ENCODE data around the gene POU4F3. TPM values are rescaled to one million over a fixed set of nuclear protein-coding genes. Genes with fewer than 3 reads are reported as not detected.

The POU4F3 gene
- total RNA-seq, 1 donor from 2014 or later = 0.09 TPM

- H3K27me3 Mint-ChIP-seq (ENCODE audit: low read depth) = peaks cover 68% of the 10 kb centered on the region
- no peaks in the 10 kb centered on the region for H3K9me3 Mint-ChIP-seq
- no peaks in the 10 kb centered on the region for H3K4me1 Mint-ChIP-seq
- no peak overlapping the region for H3K27ac Mint-ChIP-seq
- no peak for DNase-seq (ENCODE audit: low spot score in 2 of 2, unreplicated experiment in 2 of 2)
- no peak overlapping the region for H3K4me3 Mint-ChIP-seq
- no peaks in the 10 kb centered on the region for H3K36me3 Mint-ChIP-seq
- TF ChIP-seq CTCF (IDR thresholded peaks at IDR 0.05; ENCODE audit: unreplicated experiment) = no peak
Measured at GRCh38 chr5:146301626-146302025, 37.0 kb upstream of the POU4F3 start.

- no peaks in the 10 kb centered on the region for H3K9me3 Mint-ChIP-seq
- no peak for DNase-seq (ENCODE audit: low spot score in 2 of 2, unreplicated experiment in 2 of 2)
- H3K4me3 Mint-ChIP-seq = no peak overlapping the region
- no peaks in the 10 kb centered on the region for H3K4me1 Mint-ChIP-seq
- no peak overlapping the region for H3K27ac Mint-ChIP-seq
- H3K36me3 Mint-ChIP-seq = no peaks in the 10 kb centered on the region
- H3K27me3 Mint-ChIP-seq (ENCODE audit: low read depth) = peaks cover 76% of the 10 kb centered on the region
- no peak for TF ChIP-seq CTCF (IDR thresholded peaks at IDR 0.05; ENCODE audit: unreplicated experiment)
Measured at GRCh38 chr5:146302406-146302805, 36.2 kb upstream of the POU4F3 start.

- no peaks in the 10 kb centered on the region for H3K4me1 Mint-ChIP-seq
- no peaks in the 10 kb centered on the region for H3K36me3 Mint-ChIP-seq
Measured at GRCh38 chr5:146306838-146307237, 31.8 kb upstream of the POU4F3 start.

GRCh38 chr5:146307796-146308195, 30.8 kb upstream of the POU4F3 start:
- Mint-ChIP-seq H3K36me3 (no peaks in the 10 kb centered on the region), H3K4me3 (no peak overlapping the region), H3K27ac (no peak overlapping the region), H3K9me3 (no peaks in the 10 kb centered on the region), H3K27me3 (ENCODE audit: low read depth) (peaks cover 64% of the 10 kb centered on the region), H3K4me1 (no peaks in the 10 kb centered on the region)
- no peak for TF ChIP-seq CTCF (IDR thresholded peaks at IDR 0.05; ENCODE audit: unreplicated experiment)
- DNase-seq (ENCODE audit: low spot score in 2 of 2, unreplicated experiment in 2 of 2) = no peak

More at GRCh38 chr5:146306838-146307237, 31.8 kb upstream of the POU4F3 start:
- H3K27ac Mint-ChIP-seq = no peak overlapping the region
- no peak for TF ChIP-seq CTCF (IDR thresholded peaks at IDR 0.05; ENCODE audit: unreplicated experiment)
- H3K4me3 Mint-ChIP-seq = no peak overlapping the region
- DNase-seq (ENCODE audit: low spot score in 2 of 2, unreplicated experiment in 2 of 2) = no peak
- no peaks in the 10 kb centered on the region for H3K9me3 Mint-ChIP-seq
- H3K27me3 Mint-ChIP-seq (ENCODE audit: low read depth) = peaks cover 68% of the 10 kb centered on the region

- H3K27ac Mint-ChIP-seq = no peak overlapping the region
- H3K4me1 Mint-ChIP-seq = no peaks in the 10 kb centered on the region
- no peak for TF ChIP-seq CTCF (IDR thresholded peaks at IDR 0.05; ENCODE audit: unreplicated experiment)
- no peaks in the 10 kb centered on the region for H3K9me3 Mint-ChIP-seq
- DNase-seq (ENCODE audit: low spot score in 2 of 2, unreplicated experiment in 2 of 2) = no peak
- H3K4me3 Mint-ChIP-seq = no peak overlapping the region
- peaks cover 59% of the 10 kb centered on the region for H3K27me3 Mint-ChIP-seq (ENCODE audit: low read depth)
- no peaks in the 10 kb centered on the region for H3K36me3 Mint-ChIP-seq
Measured at GRCh38 chr5:146310540-146310939, 28.1 kb upstream of the POU4F3 start.

GRCh38 chr5:146311278-146311677, 27.4 kb upstream of the POU4F3 start:
- TF ChIP-seq CTCF (IDR thresholded peaks at IDR 0.05; ENCODE audit: unreplicated experiment) = no peak
- no peak overlapping the region for H3K4me3 Mint-ChIP-seq
- DNase-seq (ENCODE audit: low spot score in 2 of 2, unreplicated experiment in 2 of 2) = no peak
- H3K36me3 Mint-ChIP-seq = no peaks in the 10 kb centered on the region
- H3K9me3 Mint-ChIP-seq = no peaks in the 10 kb centered on the region
- H3K27me3 Mint-ChIP-seq (ENCODE audit: low read depth) = peaks cover 59% of the 10 kb centered on the region
- no peaks in the 10 kb centered on the region for H3K4me1 Mint-ChIP-seq
- H3K27ac Mint-ChIP-seq = no peak overlapping the region

All from mesothelial cell of epicardium (in vitro differentiated cells).